HepG2 (cell line): Measurements from ENCODE around the gene IPCEF1. TPM values are rescaled to one million over a fixed set of nuclear protein-coding genes. Genes with fewer than 3 reads are reported as not detected.
A peak's percentile ranks its signal among the peaks of the same experiment; 100 is the strongest.
"Not testable (repeated sequence)": the region's sequence is repeated elsewhere in the genome, so short reads cannot be mapped to it uniquely, and the experiment has no call there.

Source experiments
- ATAC-seq: fragments of 200-7000 bp; cut with Tn5 transposase; 3 replicates; pipeline ENCODE4 v1.9.1; 2020; ENCODE audit warnings: mild to moderate bottlenecking, moderate library complexity
- BruUV-seq: library from RNA; stranded (reverse); fragments of 400-500 nt; replicated peaks from 2 replicates; lab custom pipeline; 2021; lab: Mats Ljungman, UMichigan
- CTCF ChIA-PET: fragments of 300-600 bp; formaldehyde crosslinking; extraction: SDS; loops from one replicate; lab custom pipeline; 2021; ENCODE audit warnings: low total read pairs, inconsistent platforms, low intra/inter-chr PET ratio; lab: Yijun Ruan, JAX
- POLR2A ChIA-PET: fragments of 350-600 bp; sonication (Branson Sonifier 250); formaldehyde crosslinking; loops from one replicate; lab custom pipeline; 2020; ENCODE audit warnings: antibody characterized with exemption, inconsistent platforms; lab: Yijun Ruan, JAX
- DNase-seq: peaks from one replicate; pipeline ENCODE4 v3.0.0-alpha.2; 2015; ENCODE audit warnings: low spot score
- FAIRE-seq: peaks from 3 replicates; lab custom pipeline; 2011; peaks lifted over from hg19 to GRCh38; lab: Jason Lieb, UNC
- H2AFZ ChIP-seq: one replicate; pipeline ENCODE4 v1.6.1; 2011; ENCODE audit warnings: low read length, inconsistent platforms
- H3K27ac ChIP-seq: fragments of 300-600 bp; 3 replicates; pipeline ENCODE4 v1.8.0; 2011; ENCODE audit warnings: mixed run types, mild to moderate bottlenecking, mixed read lengths, low read length, inconsistent platforms; ENCODE audit not compliant: insufficient read depth; ENCODE audit errors: extremely low read length
- H3K27me3 ChIP-seq, 2 experiments: fragments of 200-600 bp in 1 of 2; 2 replicates in 1 of 2; 3 replicates in 1 of 2; pipeline versions ENCODE4 v1.6.0 to v1.8.0; 2011; ENCODE audit warnings: low read length in 2 of 2, mild to moderate bottlenecking in 2 of 2, moderate library complexity in 2 of 2, inconsistent platforms in 1 of 2; ENCODE audit not compliant: insufficient read depth in 2 of 2, control insufficient read depth in 1 of 2
- H3K36me3 ChIP-seq, 2 experiments: fragments of 200-600 bp in 1 of 2; replicated peaks in 1 of 2; 2 replicates in 1 of 2; 3 replicates in 1 of 2; pipeline versions ENCODE4 v1.5.1 to v1.8.0; 2011; ENCODE audit warnings: low read length in 2 of 2, inconsistent platforms in 1 of 2; ENCODE audit not compliant: insufficient read depth in 2 of 2, control insufficient read depth in 1 of 2
- H3K4me1 ChIP-seq: 2 replicates; pipeline ENCODE4 v1.5.1; 2012; ENCODE audit warnings: low read length, inconsistent platforms; ENCODE audit not compliant: insufficient read depth
- H3K4me2 ChIP-seq: 2 replicates; pipeline ENCODE4 v1.6.0; 2011; ENCODE audit warnings: low read depth, low read length, inconsistent platforms
- H3K4me3 ChIP-seq, 3 experiments: fragments of 200-600 bp in 1 of 3; sonication (generic), shearing (Covaris generic) in 1 of 3; replicated peaks in 1 of 3; 2 replicates each; pipeline ENCODE4 v1.5.1; 2011 to 2016; ENCODE audit warnings: low read length in 3 of 3, inconsistent platforms in 2 of 3, low read depth in 2 of 3, mild to moderate bottlenecking in 2 of 3, control low read depth in 1 of 3, mixed read lengths in 1 of 3; ENCODE audit not compliant: insufficient read depth in 1 of 3
- H3K79me2 ChIP-seq: one replicate; pipeline ENCODE4 v1.6.1; 2011; ENCODE audit warnings: low read length, inconsistent platforms; ENCODE audit not compliant: insufficient read depth
- H3K9ac ChIP-seq: 2 replicates; pipeline ENCODE4 v1.6.0; 2011; ENCODE audit warnings: mild to moderate bottlenecking, low read depth, low read length, inconsistent platforms; ENCODE audit not compliant: insufficient read depth
- H3K9me3 ChIP-seq: 2 replicates; pipeline ENCODE4 v1.5.1; 2012; ENCODE audit warnings: mild to moderate bottlenecking, low read length
- H4K20me1 ChIP-seq: 2 replicates; pipeline ENCODE4 v1.6.0; 2011; ENCODE audit warnings: inconsistent platforms, mild to moderate bottlenecking, low read length, moderate library complexity; ENCODE audit not compliant: insufficient read depth
- FOXA1 ChIP-seq, 2 experiments: fragments of 450-650 bp in 1 of 2; sonication (generic) in 1 of 2; formaldehyde crosslinking in 1 of 2; IDR thresholded peaks; 2 replicates each; pipeline versions ENCODE4 v1.4.0 to v1.6.1; 2016 to 2020; ENCODE audit warnings: missing genetic modification reagents in 1 of 2
- WGBS: methylation state at CpG from one replicate; pipeline ENCODE4 v1.1.6; 2017; ENCODE audit warnings: low lambda C conversion rate; 5-methylcytosine and 5-hydroxymethylcytosine counted together
- in situ Hi-C: cut with HindIII; loops from 2 replicates; pipeline ENCODE4 v1.10.0; 2017; ENCODE audit warnings: low pct_unique_long_range_greater_than_20kb; ENCODE audit not compliant: extremely low pct_ligation_motif_present
- intact Hi-C: fragments of 100-400 bp; cut with micrococcal nuclease; formaldehyde crosslinking; loops from one replicate; pipeline ENCODE4 v1.10.0; 2022; ENCODE audit not compliant: unreplicated experiment
- polyA plus RNA-seq, 8 experiments: library from polyadenylated mRNA; depleted of rRNA in 3 of 8; stranded (reverse) in 7 of 8; unstranded in 1 of 8; fragments of >200 nt; fragmentation: Illumina TruSeq in 4 of 8; extraction: Trizol in 4 of 8; gene quantifications; 2 replicates each; pipeline versions ENCODE4 v1.2.1 to v1.2.3, GENCODE V29; 2011 to 2016; ENCODE audit warnings: low read depth in 4 of 8, missing spikeins in 1 of 8, mixed read lengths in 1 of 8; ENCODE audit not compliant: insufficient read depth in 1 of 8
- total RNA-seq, 5 experiments: library from RNA; depleted of rRNA; stranded (reverse); fragments of >200 nt; fragmentation: Illumina TruSeq; extraction: Trizol; gene quantifications; 2 replicates each; pipeline ENCODE4 v1.2.3, GENCODE V29; 2016; ENCODE audit warnings: low read depth in 1 of 5
- TF ChIP-seq, protein P1 (sequence below): sonication (generic); formaldehyde crosslinking; IDR thresholded peaks from 2 replicates; pipeline ENCODE4 v1.5.0; 2020; ENCODE audit warnings: mild to moderate bottlenecking, missing genetic modification reagents, borderline replicate concordance

The IPCEF1 gene
- total and polyA plus RNA-seq, 2 of the 13 experiments (the other 11 are each of a cell fraction or from before 2014, with no cell fraction given): 0.03 TPM; not detected in 1

DNA sequence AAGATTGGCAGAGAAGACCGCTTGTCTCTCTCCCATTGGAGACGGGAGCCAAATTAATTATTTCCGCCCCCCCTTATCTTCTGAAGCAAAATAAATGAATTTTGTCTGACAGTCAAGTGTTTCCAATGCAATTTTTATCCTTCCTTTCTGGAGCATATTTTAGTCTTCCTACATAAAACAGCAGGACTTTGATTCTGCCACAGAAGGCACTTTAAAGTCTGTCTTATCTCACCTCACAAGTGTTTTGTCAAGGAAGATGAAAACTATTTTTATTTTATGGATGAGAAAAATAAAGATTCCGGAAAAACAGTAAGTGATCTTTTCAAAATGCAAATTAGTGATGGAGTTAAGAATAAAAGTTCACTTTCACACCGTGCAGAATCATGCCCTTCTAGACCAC is 177.2 kb downstream of the IPCEF1 start (continued):
- TF ChIP-seq, protein P1, sequence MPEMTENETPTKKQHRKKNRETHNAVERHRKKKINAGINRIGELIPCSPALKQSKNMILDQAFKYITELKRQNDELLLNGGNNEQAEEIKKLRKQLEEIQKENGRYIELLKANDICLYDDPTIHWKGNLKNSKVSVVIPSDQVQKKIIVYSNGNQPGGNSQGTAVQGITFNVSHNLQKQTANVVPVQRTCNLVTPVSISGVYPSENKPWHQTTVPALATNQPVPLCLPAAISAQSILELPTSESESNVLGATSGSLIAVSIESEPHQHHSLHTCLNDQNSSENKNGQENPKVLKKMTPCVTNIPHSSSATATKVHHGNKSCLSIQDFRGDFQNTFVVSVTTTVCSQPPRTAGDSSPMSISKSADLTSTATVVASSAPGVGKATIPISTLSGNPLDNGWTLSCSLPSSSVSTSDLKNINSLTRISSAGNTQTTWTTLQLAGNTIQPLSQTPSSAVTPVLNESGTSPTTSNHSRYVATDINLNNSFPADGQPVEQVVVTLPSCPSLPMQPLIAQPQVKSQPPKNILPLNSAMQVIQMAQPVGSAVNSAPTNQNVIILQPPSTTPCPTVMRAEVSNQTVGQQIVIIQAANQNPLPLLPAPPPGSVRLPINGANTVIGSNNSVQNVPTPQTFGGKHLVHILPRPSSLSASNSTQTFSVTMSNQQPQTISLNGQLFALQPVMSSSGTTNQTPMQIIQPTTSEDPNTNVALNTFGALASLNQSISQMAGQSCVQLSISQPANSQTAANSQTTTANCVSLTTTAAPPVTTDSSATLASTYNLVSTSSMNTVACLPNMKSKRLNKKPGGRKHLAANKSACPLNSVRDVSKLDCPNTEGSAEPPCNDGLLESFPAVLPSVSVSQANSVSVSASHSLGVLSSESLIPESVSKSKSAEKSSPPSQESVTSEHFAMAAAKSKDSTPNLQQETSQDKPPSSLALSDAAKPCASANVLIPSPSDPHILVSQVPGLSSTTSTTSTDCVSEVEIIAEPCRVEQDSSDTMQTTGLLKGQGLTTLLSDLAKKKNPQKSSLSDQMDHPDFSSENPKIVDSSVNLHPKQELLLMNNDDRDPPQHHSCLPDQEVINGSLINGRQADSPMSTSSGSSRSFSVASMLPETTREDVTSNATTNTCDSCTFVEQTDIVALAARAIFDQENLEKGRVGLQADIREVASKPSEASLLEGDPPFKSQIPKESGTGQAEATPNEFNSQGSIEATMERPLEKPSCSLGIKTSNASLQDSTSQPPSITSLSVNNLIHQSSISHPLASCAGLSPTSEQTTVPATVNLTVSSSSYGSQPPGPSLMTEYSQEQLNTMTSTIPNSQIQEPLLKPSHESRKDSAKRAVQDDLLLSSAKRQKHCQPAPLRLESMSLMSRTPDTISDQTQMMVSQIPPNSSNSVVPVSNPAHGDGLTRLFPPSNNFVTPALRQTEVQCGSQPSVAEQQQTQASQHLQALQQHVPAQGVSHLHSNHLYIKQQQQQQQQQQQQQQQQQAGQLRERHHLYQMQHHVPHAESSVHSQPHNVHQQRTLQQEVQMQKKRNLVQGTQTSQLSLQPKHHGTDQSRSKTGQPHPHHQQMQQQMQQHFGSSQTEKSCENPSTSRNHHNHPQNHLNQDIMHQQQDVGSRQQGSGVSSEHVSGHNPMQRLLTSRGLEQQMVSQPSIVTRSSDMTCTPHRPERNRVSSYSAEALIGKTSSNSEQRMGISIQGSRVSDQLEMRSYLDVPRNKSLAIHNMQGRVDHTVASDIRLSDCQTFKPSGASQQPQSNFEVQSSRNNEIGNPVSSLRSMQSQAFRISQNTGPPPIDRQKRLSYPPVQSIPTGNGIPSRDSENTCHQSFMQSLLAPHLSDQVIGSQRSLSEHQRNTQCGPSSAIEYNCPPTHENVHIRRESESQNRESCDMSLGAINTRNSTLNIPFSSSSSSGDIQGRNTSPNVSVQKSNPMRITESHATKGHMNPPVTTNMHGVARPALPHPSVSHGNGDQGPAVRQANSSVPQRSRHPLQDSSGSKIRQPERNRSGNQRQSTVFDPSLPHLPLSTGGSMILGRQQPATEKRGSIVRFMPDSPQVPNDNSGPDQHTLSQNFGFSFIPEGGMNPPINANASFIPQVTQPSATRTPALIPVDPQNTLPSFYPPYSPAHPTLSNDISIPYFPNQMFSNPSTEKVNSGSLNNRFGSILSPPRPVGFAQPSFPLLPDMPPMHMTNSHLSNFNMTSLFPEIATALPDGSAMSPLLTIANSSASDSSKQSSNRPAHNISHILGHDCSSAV (CRISPR knock-in tag): no peak

DNA sequence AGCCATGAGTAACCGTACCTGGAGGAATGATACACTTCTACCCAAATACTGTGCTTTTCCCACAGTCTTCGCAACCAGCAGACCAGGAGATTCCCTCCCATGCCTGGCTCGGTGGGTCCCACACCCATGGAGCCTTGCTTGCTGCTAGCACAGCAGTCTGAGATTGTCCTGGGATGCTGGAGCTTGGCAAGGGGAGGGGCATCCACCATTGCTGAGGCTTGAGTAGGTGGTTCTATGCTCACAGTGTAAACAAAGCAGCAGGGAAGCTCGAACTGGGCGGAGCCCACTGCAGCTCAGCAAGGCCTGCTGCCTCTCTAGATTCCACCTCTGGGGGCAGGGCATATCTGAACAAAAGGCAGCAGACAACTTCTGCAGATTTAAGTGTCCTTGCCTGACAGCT is 184.2 kb downstream of the IPCEF1 start:
- H3K4me1 ChIP-seq; DNase-seq; H2AFZ ChIP-seq; H4K20me1 ChIP-seq; intact Hi-C loops; CTCF ChIA-PET; H3K27me3 ChIP-seq; POLR2A ChIA-PET; H3K9me3 ChIP-seq; H3K9ac ChIP-seq; FAIRE-seq; ATAC-seq; H3K27ac ChIP-seq; H3K36me3 ChIP-seq; H3K4me2 ChIP-seq; H3K4me3 ChIP-seq; H3K79me2 ChIP-seq; BruUV-seq; TF ChIP-seq FOXA1 (IDR thresholded peaks at IDR 0.05): not testable (repeated sequence)
- in situ Hi-C loops: loop anchor here (25.0 kb wide), 2 partner anchors 340 to 490 kb away; partner anchors contain the start of gene CNKSR3
- TF ChIP-seq FOXA1 (CRISPR knock-in tag; IDR thresholded peaks at IDR 0.05): peak; percentile 21; the same call in 1 of the 2 replicates
- 0% methylated on average over 5 of the region's 5 CpGs for WGBS
